ENCODE results near the gene C9orf85.
"Not testable (repeated sequence)": the region's sequence is repeated elsewhere in the genome, so short reads cannot be mapped to it uniquely, and the experiment has no call there.

Gene C9orf85

DNA sequence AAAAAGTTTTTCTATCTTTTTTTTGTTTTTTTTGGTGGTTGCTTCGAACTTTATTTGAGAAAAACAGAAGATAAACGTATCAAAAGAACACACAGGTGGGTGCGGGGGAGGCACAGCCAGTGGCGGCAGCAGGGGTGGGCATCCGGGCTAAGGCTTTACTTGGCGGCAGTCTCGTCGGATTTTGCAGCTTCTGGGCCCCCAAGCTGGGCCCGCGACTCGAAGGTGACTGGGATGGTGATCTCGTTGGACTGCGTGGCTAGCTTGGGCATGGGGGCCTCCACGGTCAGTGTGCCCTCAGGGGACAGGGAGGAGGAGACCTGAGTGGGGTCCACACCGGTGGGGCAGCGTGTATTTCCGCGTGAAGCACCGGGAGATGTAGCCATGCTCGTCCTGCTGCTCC, 96.3 kb downstream of the C9orf85 start:
- not testable (repeated sequence) for DNase-seq (ENCODE audit: low spot score)

DNA sequence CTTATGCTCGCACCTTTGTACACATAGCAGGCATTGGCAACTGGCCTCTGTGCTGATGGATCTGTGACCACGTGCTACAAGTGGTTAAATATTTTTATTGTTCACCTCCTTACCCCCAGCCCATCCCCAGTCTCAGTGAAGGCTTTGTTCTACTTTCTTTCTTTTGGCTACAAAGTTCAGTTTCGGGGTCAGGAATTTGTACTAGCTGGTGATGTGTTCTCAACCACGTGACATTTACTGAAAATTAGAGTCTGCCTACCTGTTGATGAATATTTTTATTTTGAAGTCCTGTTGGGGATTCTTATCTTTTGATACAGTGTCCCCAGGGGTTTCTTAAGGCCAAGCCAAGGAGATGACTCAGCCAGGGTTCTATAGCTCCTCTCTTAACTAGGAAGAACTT, 101.2 kb downstream of the C9orf85 start:
- no peak for DNase-seq (ENCODE audit: low spot score)

DNA sequence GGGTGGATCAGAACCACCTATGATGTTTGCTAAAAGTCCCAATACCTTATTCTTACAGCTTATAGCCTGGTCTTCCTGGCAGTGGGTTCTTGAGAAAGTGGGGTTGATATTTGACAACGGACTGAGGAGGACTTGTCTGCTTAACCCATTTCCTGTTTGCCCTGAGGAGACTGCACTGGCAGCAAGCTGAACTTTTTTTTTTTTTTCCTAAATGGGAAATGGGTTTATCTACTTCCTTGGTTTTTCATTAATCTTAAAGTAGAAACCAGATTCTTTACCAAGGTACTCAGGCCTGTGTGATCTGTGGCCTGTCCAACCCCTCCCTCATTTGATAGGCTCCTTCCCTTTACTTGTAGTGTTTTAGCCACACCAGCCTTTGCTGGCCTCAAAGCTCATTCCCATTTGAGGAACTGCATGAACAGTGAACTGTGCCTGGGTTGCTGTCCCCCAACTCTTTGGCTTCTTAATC, 101.9 kb downstream of the C9orf85 start:
- DNase-seq (ENCODE audit: low spot score): no peak

DNA sequence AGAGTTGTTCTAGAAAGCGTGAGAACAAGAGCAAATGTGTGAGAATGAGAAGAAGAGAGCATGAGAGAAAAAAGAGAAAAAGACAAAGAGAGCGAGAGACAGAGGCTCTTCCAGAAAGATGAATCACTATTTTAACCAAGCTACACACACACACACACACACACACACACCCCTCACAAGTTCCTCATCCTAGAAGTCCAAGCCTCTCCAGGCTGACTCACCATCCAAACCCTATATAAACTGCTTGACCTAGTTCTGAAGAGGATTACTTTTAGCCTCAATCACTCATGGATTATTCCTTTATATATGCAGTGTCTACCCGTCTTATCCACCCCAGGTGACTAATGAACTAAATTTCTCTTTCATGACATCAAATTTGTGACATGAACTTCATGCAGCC, 111.4 kb downstream of the C9orf85 start:
- DNase-seq (ENCODE audit: low spot score): no peak

Measured in HuH-7.5 (cell line).